Upper lobe of right lung (tissue), 1 donor: ENCODE measurements around the gene MBNL2. TPM values are rescaled to one million over a fixed set of nuclear protein-coding genes. Genes with fewer than 3 reads are reported as not detected.
A peak's percentile ranks its signal among the peaks of the same experiment; 100 is the strongest.

Experiments
- ATAC-seq: fragments of 200-7000 bp; cut with Tn5 transposase; one replicate; pipeline ENCODE4 v1.9.1; 2020; ENCODE audit warnings: mild to moderate bottlenecking, moderate library complexity
- DNase-seq: peaks from one replicate; pipeline ENCODE4 v3.0.0-alpha.2; 2020
- H3K27ac ChIP-seq: fragments of 200-600 bp; one replicate; pipeline ENCODE4 v1.8.0; 2022
- H3K27me3 ChIP-seq: fragments of 200-600 bp; one replicate; pipeline ENCODE4 v1.8.0; 2022; ENCODE audit warnings: mild to moderate bottlenecking
- H3K36me3 ChIP-seq: fragments of 200-600 bp; one replicate; pipeline ENCODE4 v1.8.0; 2022
- H3K4me1 ChIP-seq: fragments of 200-600 bp; one replicate; pipeline ENCODE4 v1.8.0; 2022
- H3K4me3 ChIP-seq: fragments of 200-600 bp; one replicate; pipeline ENCODE4 v1.8.0; 2022; ENCODE audit warnings: mild to moderate bottlenecking
- H3K9me3 ChIP-seq: fragments of 200-600 bp; one replicate; pipeline ENCODE4 v1.8.0; 2022
- CTCF ChIP-seq: fragments of 200-600 bp; IDR thresholded peaks from one replicate; pipeline ENCODE4 v1.8.0; 2022; ENCODE audit warnings: antibody characterized with exemption
- intact Hi-C: fragments of 100-400 bp; cut with DNase I; formaldehyde crosslinking; loops from one replicate; pipeline ENCODE4 v1.11.0; 2022
- total RNA-seq: library from RNA; stranded (reverse); fragmentation: NEBNext Ultra II Directional; extraction: Animal tissue kit (Norgen Biotek cat#: 25700); gene quantifications from one replicate; pipeline ENCODE4 v1.2.1, GENCODE V29; 2021
- donor health status: DM: no; HTN: yes; CAD: no; lungs with severe emphysema.

MBNL2 gene
- total RNA-seq, 1 donor from 2014 or later = 60.6 TPM

- Histone ChIP-seq H3K27me3 (no peaks in the 10 kb centered on the region), H3K27ac (no peak overlapping the region), H3K9me3 (no peaks in the 10 kb centered on the region), H3K4me3 (no peak overlapping the region), H3K36me3 (no peaks in the 10 kb centered on the region), H3K4me1 (peaks cover 14% of the 10 kb centered on the region)
- ATAC-seq (no peak), DNase-seq (no peak)
- intact Hi-C loops = loop anchor here (10.0 kb wide), 1 partner anchor 124 kb away; no protein-coding TSS in a partner anchor
- no peak for TF ChIP-seq CTCF
Measured at GRCh38 chr13:97220151-97220900, 1.8 kb upstream of the MBNL2 start.

GRCh38 chr13:97221046-97221445 is 1.1 kb upstream of the MBNL2 start:
- ATAC-seq (no peak), DNase-seq (no peak)
- Histone ChIP-seq H3K27ac (no peak overlapping the region), H3K36me3 (no peaks in the 10 kb centered on the region), H3K4me1 (peaks cover 20% of the 10 kb centered on the region), H3K4me3 (no peak overlapping the region), H3K27me3 (no peaks in the 10 kb centered on the region), H3K9me3 (no peaks in the 10 kb centered on the region)
- intact Hi-C loops = loop anchor here (10.0 kb wide), 1 partner anchor 124 kb away; no protein-coding TSS in a partner anchor
- no peak for TF ChIP-seq CTCF

GRCh38 chr13:97221466-97221865 is 667 bp upstream of the MBNL2 start:
- Histone ChIP-seq H3K4me1 (peaks cover 24% of the 10 kb centered on the region), H3K9me3 (no peaks in the 10 kb centered on the region), H3K4me3 (peak overlapping the region; percentile 68), H3K27me3 (no peaks in the 10 kb centered on the region), H3K27ac (peak overlapping the region; percentile 62), H3K36me3 (no peaks in the 10 kb centered on the region)
- ATAC-seq = no peak
- DNase-seq = no peak
- intact Hi-C loops = loop anchor here (10.0 kb wide), 1 partner anchor 123 kb away; no protein-coding TSS in a partner anchor
- no peak for TF ChIP-seq CTCF

- H3K9me3 ChIP-seq = no peaks in the 10 kb centered on the region
- DNase-seq (no peak), ATAC-seq (no peak)
- no peak for TF ChIP-seq CTCF
- H3K36me3 ChIP-seq = no peaks in the 10 kb centered on the region
- H3K27me3 ChIP-seq = no peaks in the 10 kb centered on the region
- intact Hi-C loops = loop anchor here (10.0 kb wide), 1 partner anchor 122 kb away; no protein-coding TSS in a partner anchor
- H3K27ac ChIP-seq = peak overlapping the region; percentile 87
- peaks cover 39% of the 10 kb centered on the region for H3K4me1 ChIP-seq
- peak overlapping the region; percentile 68 for H3K4me3 ChIP-seq
Measured at GRCh38 chr13:97223037-97223710, 1.0 kb downstream of the MBNL2 start.

- Histone ChIP-seq H3K36me3 (no peaks in the 10 kb centered on the region), H3K4me1 (peaks cover 45% of the 10 kb centered on the region), H3K9me3 (no peaks in the 10 kb centered on the region), H3K4me3 (peak overlapping the region; percentile 68), H3K27ac (peak overlapping the region; percentile 87), H3K27me3 (no peaks in the 10 kb centered on the region)
- ATAC-seq (peak; percentile 73), DNase-seq (no peak)
- intact Hi-C loops = loop anchor here (10.0 kb wide), 1 partner anchor 121 kb away; no protein-coding TSS in a partner anchor
- no peak for TF ChIP-seq CTCF
Measured at GRCh38 chr13:97223711-97224541, 1.8 kb downstream of the MBNL2 start.
